ENCODE results near the gene MRPS7. TPM values are rescaled to one million over a fixed set of nuclear protein-coding genes. Genes with fewer than 3 reads are reported as not detected.
"Not testable (repeated sequence)": the region's sequence is repeated elsewhere in the genome, so short reads cannot be mapped to it uniquely, and the experiment has no call there.

The MRPS7 gene
- total and polyA plus RNA-seq, 2 experiments from 2014 or later = 47.5 to 102 TPM

DNA sequence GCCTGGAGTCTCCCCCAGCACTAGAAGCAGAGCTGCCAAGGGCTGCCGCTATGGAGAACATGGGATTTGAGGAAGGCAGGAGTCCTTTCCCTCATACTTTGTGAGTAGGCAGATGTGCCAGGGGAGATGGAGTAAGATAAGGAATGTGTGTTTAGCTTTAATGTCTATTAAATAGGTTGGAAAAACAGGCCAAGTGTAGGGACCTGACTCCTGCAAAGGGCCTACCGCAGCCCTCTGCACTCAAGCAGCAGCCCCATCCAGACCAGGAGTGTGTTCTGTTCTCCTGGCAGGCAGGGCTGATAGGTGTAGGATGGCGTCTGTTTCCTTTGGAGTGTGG, 11.1 kb downstream of the MRPS7 start:
- WGBS (ENCODE audit: low lambda C conversion rate, missing lambda C conversion rate) = 92% methylated on average over 3 of the region's 3 CpGs
- TF ChIP-seq EZH2phosphoT487 (IDR thresholded peaks at IDR 0.05; ENCODE audit: low read depth, severe bottlenecking, unreplicated experiment) = no peak

GRCh38 chr17:75273977-75274708, 12.5 kb downstream of the MRPS7 start:
- TF ChIP-seq EZH2 (IDR thresholded peaks at IDR 0.05; ENCODE audit: borderline replicate concordance) (no peak), EZH2phosphoT487 (IDR thresholded peaks at IDR 0.05; ENCODE audit: low read depth, severe bottlenecking, unreplicated experiment) (no peak)
- TF ChIP-seq, protein P1, sequence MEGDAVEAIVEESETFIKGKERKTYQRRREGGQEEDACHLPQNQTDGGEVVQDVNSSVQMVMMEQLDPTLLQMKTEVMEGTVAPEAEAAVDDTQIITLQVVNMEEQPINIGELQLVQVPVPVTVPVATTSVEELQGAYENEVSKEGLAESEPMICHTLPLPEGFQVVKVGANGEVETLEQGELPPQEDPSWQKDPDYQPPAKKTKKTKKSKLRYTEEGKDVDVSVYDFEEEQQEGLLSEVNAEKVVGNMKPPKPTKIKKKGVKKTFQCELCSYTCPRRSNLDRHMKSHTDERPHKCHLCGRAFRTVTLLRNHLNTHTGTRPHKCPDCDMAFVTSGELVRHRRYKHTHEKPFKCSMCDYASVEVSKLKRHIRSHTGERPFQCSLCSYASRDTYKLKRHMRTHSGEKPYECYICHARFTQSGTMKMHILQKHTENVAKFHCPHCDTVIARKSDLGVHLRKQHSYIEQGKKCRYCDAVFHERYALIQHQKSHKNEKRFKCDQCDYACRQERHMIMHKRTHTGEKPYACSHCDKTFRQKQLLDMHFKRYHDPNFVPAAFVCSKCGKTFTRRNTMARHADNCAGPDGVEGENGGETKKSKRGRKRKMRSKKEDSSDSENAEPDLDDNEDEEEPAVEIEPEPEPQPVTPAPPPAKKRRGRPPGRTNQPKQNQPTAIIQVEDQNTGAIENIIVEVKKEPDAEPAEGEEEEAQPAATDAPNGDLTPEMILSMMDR (IDR thresholded peaks at IDR 0.05; ENCODE audit: poor library complexity) = no peak
- 84% methylated on average over 7 of the region's 7 CpGs for WGBS (ENCODE audit: low lambda C conversion rate, missing lambda C conversion rate)
- Histone ChIP-seq H4K20me1 (ENCODE audit: insufficient read depth, poor library complexity, severe bottlenecking) (no peaks in the 10 kb centered on the region), H3K4me2 (no peak overlapping the region), H3K4me1 (ENCODE audit: insufficient read depth) (peaks cover 7% of the 10 kb centered on the region), H2AFZ (no peak overlapping the region), H3K9me2 (replicated peaks; ENCODE audit: insufficient read depth) (no peaks in the 10 kb centered on the region), H3K27ac (no peak overlapping the region), H3K79me2 (no peaks in the 10 kb centered on the region), H3K36me3 (replicated peaks; ENCODE audit: insufficient read depth, low read depth) (no peaks in the 10 kb centered on the region), H3K4me3 (no peak overlapping the region), H3K9me3 (ENCODE audit: low read depth) (no peaks in the 10 kb centered on the region), H3K27me3 (no peaks in the 10 kb centered on the region)
- no peak for DNase-seq (ENCODE audit: low spot score)

More for the DNA sequence above, 11.1 kb downstream of the MRPS7 start:
- Histone ChIP-seq H3K4me1 (ENCODE audit: insufficient read depth) (peaks cover 7% of the 10 kb centered on the region), H3K4me2 (no peak overlapping the region), H4K20me1 (ENCODE audit: insufficient read depth, poor library complexity, severe bottlenecking) (no peaks in the 10 kb centered on the region), H3K36me3 (replicated peaks; ENCODE audit: insufficient read depth, low read depth) (no peaks in the 10 kb centered on the region), H3K4me3 (no peak overlapping the region), H3K79me2 (no peaks in the 10 kb centered on the region), H3K9me3 (ENCODE audit: low read depth) (no peaks in the 10 kb centered on the region), H2AFZ (no peak overlapping the region), H3K27me3 (no peaks in the 10 kb centered on the region), H3K9me2 (replicated peaks; ENCODE audit: insufficient read depth) (no peaks in the 10 kb centered on the region), H3K27ac (no peak overlapping the region)
- no peak for DNase-seq (ENCODE audit: low spot score)

DNA sequence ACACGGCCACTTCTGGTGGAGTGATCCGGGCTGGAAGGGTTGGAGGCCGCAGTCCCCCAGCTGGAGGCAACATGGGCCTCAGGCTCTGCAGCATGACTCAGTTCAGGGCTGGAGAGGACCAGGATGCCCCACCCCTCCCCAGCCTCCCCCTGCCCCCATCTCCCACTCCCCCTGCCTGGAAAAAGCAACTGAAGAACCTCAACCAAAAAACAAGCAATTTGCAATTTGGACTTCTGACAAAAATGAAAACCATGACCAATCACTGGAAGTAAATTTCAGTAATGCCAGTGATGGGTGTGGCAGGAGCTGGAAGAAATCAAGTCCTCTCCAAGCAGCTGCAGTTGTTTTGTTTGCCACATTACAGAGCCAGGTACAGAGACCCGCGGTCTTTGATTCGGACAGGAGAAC, 16.0 kb downstream of the MRPS7 start:
- H3K9me2 ChIP-seq (replicated peaks; ENCODE audit: insufficient read depth) = no peaks in the 10 kb centered on the region
- no peak overlapping the region for H2AFZ ChIP-seq

DNA sequence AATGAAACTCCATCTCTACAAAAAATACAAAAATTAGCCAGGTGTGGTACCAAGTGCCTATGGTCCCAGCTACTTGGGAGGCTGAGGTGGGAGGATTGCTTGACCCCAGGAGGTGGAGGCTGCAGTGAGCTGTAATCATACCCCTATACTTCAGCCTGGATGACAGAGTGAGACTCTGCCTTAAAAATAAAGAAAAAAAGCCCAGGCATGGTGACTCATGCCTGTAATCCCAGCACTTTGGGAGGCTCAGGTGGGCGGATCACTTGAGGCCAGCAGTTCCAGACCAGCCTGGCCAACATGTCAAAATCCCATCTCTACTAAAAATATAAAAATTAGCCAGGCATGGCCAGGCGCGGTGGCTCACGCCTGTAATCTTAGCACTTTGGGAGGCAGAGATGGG, 18.5 kb downstream of the MRPS7 start:
- H3K79me2 ChIP-seq; DNase-seq (ENCODE audit: low spot score); H3K27me3 ChIP-seq; H3K4me1 ChIP-seq (ENCODE audit: insufficient read depth); H3K9me2 ChIP-seq (replicated peaks; ENCODE audit: insufficient read depth); H3K4me2 ChIP-seq; H2AFZ ChIP-seq; H3K36me3 ChIP-seq (replicated peaks; ENCODE audit: insufficient read depth, low read depth); H3K4me3 ChIP-seq; H3K27ac ChIP-seq; H3K9me3 ChIP-seq (ENCODE audit: low read depth); H4K20me1 ChIP-seq (ENCODE audit: insufficient read depth, poor library complexity, severe bottlenecking): not testable (repeated sequence)
- WGBS (ENCODE audit: low lambda C conversion rate, missing lambda C conversion rate) = 96% methylated on average over 4 of the region's 4 CpGs

More for the DNA sequence above, 16.0 kb downstream of the MRPS7 start:
- DNase-seq (ENCODE audit: low spot score) = no peak
- no peak overlapping the region for H3K27ac ChIP-seq
- no peaks in the 10 kb centered on the region for H3K9me3 ChIP-seq (ENCODE audit: low read depth)
- H3K4me1 ChIP-seq (ENCODE audit: insufficient read depth) = no peaks in the 10 kb centered on the region
- 88% methylated on average over 6 of the region's 6 CpGs for WGBS (ENCODE audit: low lambda C conversion rate, missing lambda C conversion rate)
- TF ChIP-seq EZH2phosphoT487 (IDR thresholded peaks at IDR 0.05; ENCODE audit: low read depth, severe bottlenecking, unreplicated experiment) = no peak
- TF ChIP-seq, protein P1 (IDR thresholded peaks at IDR 0.05; ENCODE audit: poor library complexity) = no peak
- no peak for TF ChIP-seq EZH2 (IDR thresholded peaks at IDR 0.05; ENCODE audit: borderline replicate concordance)
- no peaks in the 10 kb centered on the region for H3K27me3 ChIP-seq
- no peaks in the 10 kb centered on the region for H3K79me2 ChIP-seq
- H3K4me2 ChIP-seq = no peak overlapping the region
- no peaks in the 10 kb centered on the region for H3K36me3 ChIP-seq (replicated peaks; ENCODE audit: insufficient read depth, low read depth)
- no peak overlapping the region for H3K4me3 ChIP-seq
- H4K20me1 ChIP-seq (ENCODE audit: insufficient read depth, poor library complexity, severe bottlenecking) = no peaks in the 10 kb centered on the region

Data from hepatocyte (in vitro differentiated cells).